ENCODE results near the gene SCUBE2. TPM values are rescaled to one million over a fixed set of nuclear protein-coding genes. Genes with fewer than 3 reads are reported as not detected.

The SCUBE2 gene
- total RNA-seq, 1 experiment from 2014 or later, result 0.18 TPM

- peak overlapping the region; percentile 37; the same call in 1 of the 2 replicates for H3K4me2 ChIP-seq (ENCODE audit: low read length)
- no peaks in the 10 kb centered on the region for H3K79me2 ChIP-seq (ENCODE audit: low read length)
- no peaks in the 10 kb centered on the region for H3F3A ChIP-seq (ENCODE audit: low read length, unreplicated experiment)
- H3K9me2 ChIP-seq (replicated peaks; ENCODE audit: low read length), result no peaks in the 10 kb centered on the region
- no TSS peak for BruUV-seq (replicated peaks)
- ATAC-seq (no peak), DNase-seq (no peak)
- no peak overlapping the region for H3K9ac ChIP-seq (ENCODE audit: low read length)
- POLR2A ChIA-PET (ENCODE audit: unreplicated experiment), result no interaction called here
- TF ChIP-seq CTCF (conservative IDR thresholded peaks at IDR 0.05; ENCODE audit: low read depth, low read length), result no peak
- TF ChIP-seq EZH2 (IDR thresholded peaks at IDR 0.05; ENCODE audit: low read length, unreplicated experiment), result no peak
- no peak for TF ChIP-seq EZH2phosphoT487 (IDR thresholded peaks at IDR 0.05; ENCODE audit: borderline replicate concordance, low read length)
- no peak overlapping the region for H2AFZ ChIP-seq (ENCODE audit: low read length)
- no peaks in the 10 kb centered on the region for H3K9me3 ChIP-seq (ENCODE audit: low read length)
- no peak overlapping the region for H3K27ac ChIP-seq (ENCODE audit: low read length)
- peaks cover 8% of the 10 kb centered on the region; the same call in 1 of the 2 replicates for H3K27me3 ChIP-seq (ENCODE audit: low read length)
- peaks cover 15% of the 10 kb centered on the region for H3K4me1 ChIP-seq (ENCODE audit: insufficient read depth, low read length)
- intact Hi-C loops (cut with micrococcal nuclease), result no loop called here
- no peak overlapping the region for H3K4me3 ChIP-seq (ENCODE audit: low read length)
- no peaks in the 10 kb centered on the region for H3K36me3 ChIP-seq (ENCODE audit: low read depth, low read length)
- CTCF ChIA-PET, result no interaction called here
- no peaks in the 10 kb centered on the region for H4K20me1 ChIP-seq (ENCODE audit: low read length)
Measured at GRCh38 chr11:9039863-9040262, 51.5 kb downstream of the SCUBE2 start.

GRCh38 chr11:9039198-9039597 is 52.2 kb downstream of the SCUBE2 start:
- Histone ChIP-seq H3K36me3 (ENCODE audit: low read depth, low read length) (no peaks in the 10 kb centered on the region), H3K4me3 (ENCODE audit: low read length) (no peak overlapping the region), H3F3A (ENCODE audit: low read length, unreplicated experiment) (no peaks in the 10 kb centered on the region), H3K4me2 (ENCODE audit: low read length) (peak overlapping the region; percentile 37), H3K9me2 (replicated peaks; ENCODE audit: low read length) (no peaks in the 10 kb centered on the region), H3K4me1 (ENCODE audit: insufficient read depth, low read length) (peaks cover 15% of the 10 kb centered on the region), H3K27ac (ENCODE audit: low read length) (no peak overlapping the region), H3K79me2 (ENCODE audit: low read length) (no peaks in the 10 kb centered on the region), H2AFZ (ENCODE audit: low read length) (peak overlapping the region; percentile 42; the same call in 1 of the 2 replicates), H4K20me1 (ENCODE audit: low read length) (no peaks in the 10 kb centered on the region), H3K9me3 (ENCODE audit: low read length) (no peaks in the 10 kb centered on the region), H3K9ac (ENCODE audit: low read length) (no peak overlapping the region), H3K27me3 (ENCODE audit: low read length) (peaks cover 8% of the 10 kb centered on the region; the same call in 1 of the 2 replicates)
- TF ChIP-seq EZH2 (IDR thresholded peaks at IDR 0.05; ENCODE audit: low read length, unreplicated experiment) (no peak), EZH2phosphoT487 (IDR thresholded peaks at IDR 0.05; ENCODE audit: borderline replicate concordance, low read length) (no peak), CTCF (conservative IDR thresholded peaks at IDR 0.05; ENCODE audit: low read depth, low read length) (no peak)
- CTCF ChIA-PET, result no interaction called here
- intact Hi-C loops (cut with micrococcal nuclease), result no loop called here
- POLR2A ChIA-PET (ENCODE audit: unreplicated experiment), result no interaction called here
- BruUV-seq (replicated peaks), result no TSS peak
- ATAC-seq (no peak; the same call in 1 of the 2 replicates), DNase-seq (peak; percentile 75)

- Histone ChIP-seq H2AFZ (ENCODE audit: low read length) (no peak overlapping the region), H3K4me3 (ENCODE audit: low read length) (no peak overlapping the region), H3K9ac (ENCODE audit: low read length) (no peak overlapping the region), H3K27ac (ENCODE audit: low read length) (no peak overlapping the region), H3K36me3 (ENCODE audit: low read depth, low read length) (no peaks in the 10 kb centered on the region), H3K9me2 (replicated peaks; ENCODE audit: low read length) (no peaks in the 10 kb centered on the region), H3K27me3 (ENCODE audit: low read length) (peaks cover 8% of the 10 kb centered on the region; the same call in 1 of the 2 replicates), H3K4me2 (ENCODE audit: low read length) (no peak overlapping the region), H4K20me1 (ENCODE audit: low read length) (no peaks in the 10 kb centered on the region), H3K4me1 (ENCODE audit: insufficient read depth, low read length) (peaks cover 15% of the 10 kb centered on the region), H3K79me2 (ENCODE audit: low read length) (no peaks in the 10 kb centered on the region), H3K9me3 (ENCODE audit: low read length) (no peaks in the 10 kb centered on the region), H3F3A (ENCODE audit: low read length, unreplicated experiment) (no peaks in the 10 kb centered on the region)
- BruUV-seq (replicated peaks), result no TSS peak
- no peak for ATAC-seq
- CTCF ChIA-PET, result no interaction called here
- POLR2A ChIA-PET (ENCODE audit: unreplicated experiment), result no interaction called here
- intact Hi-C loops (cut with micrococcal nuclease), result no loop called here
- no peak for DNase-seq
- TF ChIP-seq EZH2phosphoT487 (IDR thresholded peaks at IDR 0.05; ENCODE audit: borderline replicate concordance, low read length) (no peak), EZH2 (IDR thresholded peaks at IDR 0.05; ENCODE audit: low read length, unreplicated experiment) (no peak)
Measured at GRCh38 chr11:9038541-9038940, 52.9 kb downstream of the SCUBE2 start.

All from PC-3 (cell line).